Measurements from ENCODE around the gene EHMT1.

Gene EHMT1

DNA sequence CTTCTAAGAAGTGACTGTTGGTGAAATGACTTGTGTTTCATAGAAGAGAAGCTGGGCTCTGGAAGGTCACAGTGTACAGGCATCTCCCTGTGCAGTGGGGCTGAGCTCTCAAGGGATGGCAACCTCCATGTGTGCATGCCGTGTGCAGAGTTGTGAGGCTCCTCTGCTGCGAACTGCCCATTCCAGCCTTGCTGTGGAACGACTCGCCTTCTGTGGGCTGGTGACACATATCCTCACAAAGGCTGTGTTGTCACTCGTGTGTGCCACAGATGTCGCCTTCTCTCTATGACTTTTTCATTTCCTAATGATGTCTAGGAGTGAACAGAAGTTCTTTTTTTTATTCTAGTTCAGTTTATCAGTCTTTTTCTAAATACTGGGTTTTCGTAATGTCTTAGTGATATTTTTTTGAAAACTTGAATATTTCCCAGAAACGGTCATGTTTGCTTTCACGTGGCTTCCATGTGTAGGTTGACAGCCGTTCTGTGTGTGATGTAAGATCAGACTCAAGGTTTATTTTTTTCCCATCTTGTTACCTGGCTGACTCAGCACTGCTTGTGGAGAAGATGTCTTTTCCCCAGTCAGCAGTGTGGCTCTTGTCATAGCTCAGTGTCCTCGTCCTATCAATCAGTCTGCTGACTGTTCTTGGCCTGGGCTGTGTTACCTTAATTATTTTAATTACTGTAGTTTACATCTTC is 201.5 kb downstream of the EHMT1 start:
- no peak overlapping the region for H3K4me3 ChIP-seq (ENCODE audit: low read length)
- DNase-seq (ENCODE audit: low read depth, low spot score) = no peak

- no peak for DNase-seq (ENCODE audit: low read depth, low spot score)
- H3K4me3 ChIP-seq (ENCODE audit: low read length) = no peak overlapping the region
Observed at GRCh38 chr9:137823986-137824771, 205.4 kb downstream of the EHMT1 start.

GRCh38 chr9:137825324-137825989 is 206.7 kb downstream of the EHMT1 start:
- H3K4me3 ChIP-seq (ENCODE audit: low read length) = no peak overlapping the region
- DNase-seq (ENCODE audit: low read depth, low spot score) = no peak

- no peak for DNase-seq (ENCODE audit: low read depth, low spot score)
- no peak overlapping the region for H3K4me3 ChIP-seq (ENCODE audit: low read length)
Observed at GRCh38 chr9:137827908-137828526, 209.2 kb downstream of the EHMT1 start.

DNA sequence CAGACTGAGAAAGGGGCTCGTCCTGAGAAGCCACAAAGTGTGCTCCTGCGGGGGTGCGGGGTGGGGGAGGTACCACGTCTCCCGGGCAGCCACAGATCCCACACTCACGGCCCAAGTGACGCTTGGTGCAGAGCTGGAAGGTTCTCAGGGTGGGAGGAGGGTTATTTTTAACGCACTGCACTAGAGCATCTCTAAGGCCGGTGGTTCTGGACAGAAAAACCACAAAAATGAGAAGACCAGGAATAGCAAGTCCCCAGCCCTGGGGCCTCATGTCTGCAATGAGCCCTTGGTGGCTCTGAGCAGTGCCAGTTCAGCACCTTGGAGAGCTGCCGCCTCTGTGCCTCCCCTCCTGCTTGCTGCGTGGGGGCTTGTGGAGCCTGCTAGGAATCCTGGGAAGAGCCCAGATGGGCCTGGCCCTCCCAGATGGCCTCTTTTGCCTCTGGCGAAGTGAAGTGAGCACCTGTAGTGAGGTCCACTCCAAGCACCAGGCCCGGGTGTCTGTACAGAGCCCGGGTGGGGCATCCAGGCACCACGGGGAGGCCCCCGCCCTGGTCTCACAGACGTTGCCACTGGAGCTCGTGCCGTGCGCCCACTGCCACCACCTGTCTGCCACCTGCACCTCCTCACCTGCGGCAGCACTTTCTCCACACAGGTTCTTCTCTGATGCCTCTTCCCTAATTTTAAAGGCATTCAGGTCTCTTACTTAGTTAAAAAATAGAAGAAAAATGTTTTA is 209.9 kb downstream of the EHMT1 start:
- peak; percentile 20 for DNase-seq (ENCODE audit: low read depth, low spot score)
- H3K4me3 ChIP-seq (ENCODE audit: low read length) = no peak overlapping the region

GRCh38 chr9:137829260-137829996 is 210.6 kb downstream of the EHMT1 start:
- DNase-seq (ENCODE audit: low read depth, low spot score) = no peak
- H3K4me3 ChIP-seq (ENCODE audit: low read length) = no peak overlapping the region

DNA sequence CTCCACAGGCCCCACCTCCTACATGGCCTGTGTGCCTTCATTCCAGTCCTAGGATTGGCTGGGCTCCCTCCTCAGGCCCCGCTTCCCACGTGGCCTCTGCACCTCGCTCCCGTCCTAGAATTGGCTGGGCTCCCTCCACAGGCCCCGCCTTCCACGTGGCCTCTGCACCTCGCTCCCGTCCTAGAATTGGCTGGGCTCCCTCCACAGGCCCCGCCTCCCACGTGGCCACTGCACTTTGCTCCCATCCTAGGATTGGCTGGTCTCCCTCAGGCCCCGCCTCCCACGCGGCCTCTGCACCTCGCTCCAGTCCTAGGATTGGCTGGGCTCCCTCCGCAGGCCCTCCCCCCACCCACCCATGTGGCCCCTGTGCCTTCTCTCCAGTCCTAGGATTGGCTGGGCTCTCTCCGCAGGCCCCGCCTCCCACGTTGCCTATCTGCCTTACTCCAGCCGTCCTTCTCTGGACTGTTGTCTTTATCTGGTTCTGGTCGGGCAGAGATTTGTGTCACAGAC is 213.4 kb downstream of the EHMT1 start:
- no peak overlapping the region for H3K4me3 ChIP-seq (ENCODE audit: low read length)
- DNase-seq (ENCODE audit: low read depth, low spot score) = no peak

- DNase-seq (ENCODE audit: low read depth, low spot score) = no peak
- H3K4me3 ChIP-seq (ENCODE audit: low read length) = no peak overlapping the region
Observed at GRCh38 chr9:137832830-137833590, 214.2 kb downstream of the EHMT1 start.

- no peak for DNase-seq (ENCODE audit: low read depth, low spot score)
- H3K4me3 ChIP-seq (ENCODE audit: low read length) = no peak overlapping the region
Observed at GRCh38 chr9:137833721-137834613, 215.2 kb downstream of the EHMT1 start.

- no peak for DNase-seq (ENCODE audit: low read depth, low spot score)
- H3K4me3 ChIP-seq (ENCODE audit: low read length) = no peak overlapping the region
Observed at GRCh38 chr9:137834846-137835546, 216.2 kb downstream of the EHMT1 start.

DNA sequence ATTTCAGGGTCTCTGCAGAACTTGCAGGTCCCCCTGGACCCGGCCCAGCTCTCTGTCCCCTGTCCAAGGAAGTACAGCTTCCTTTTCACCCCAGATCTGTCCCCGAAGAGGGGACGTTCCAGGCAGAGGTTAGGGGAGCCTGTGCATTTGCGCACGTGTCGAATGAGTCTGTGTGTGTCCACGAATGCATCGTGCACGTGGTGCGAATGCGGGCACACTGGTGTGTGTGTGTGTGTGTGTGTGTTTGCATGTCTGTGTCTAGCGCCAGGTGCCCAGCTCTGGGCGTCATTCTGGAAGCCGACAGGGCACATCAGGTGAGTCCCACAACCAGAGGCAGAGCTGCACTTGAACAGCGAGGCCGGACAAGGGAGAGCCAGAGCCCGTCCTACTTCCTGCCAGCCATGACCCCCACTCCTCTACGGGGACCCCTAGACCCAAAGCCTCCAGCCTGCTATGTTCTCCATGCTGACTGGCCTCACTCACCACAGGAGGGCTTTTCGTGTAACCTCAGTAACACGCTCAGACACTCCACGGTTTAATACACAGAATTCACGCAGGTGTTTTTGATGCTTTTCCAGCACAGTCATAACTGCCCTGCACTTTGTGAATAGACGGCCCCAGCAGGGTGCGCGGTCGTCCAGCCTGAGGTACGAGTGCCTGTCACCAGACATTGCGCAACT is 217.5 kb downstream of the EHMT1 start:
- no peak overlapping the region for H3K4me3 ChIP-seq (ENCODE audit: low read length)
- no peak for DNase-seq (ENCODE audit: low read depth, low spot score)

DNA sequence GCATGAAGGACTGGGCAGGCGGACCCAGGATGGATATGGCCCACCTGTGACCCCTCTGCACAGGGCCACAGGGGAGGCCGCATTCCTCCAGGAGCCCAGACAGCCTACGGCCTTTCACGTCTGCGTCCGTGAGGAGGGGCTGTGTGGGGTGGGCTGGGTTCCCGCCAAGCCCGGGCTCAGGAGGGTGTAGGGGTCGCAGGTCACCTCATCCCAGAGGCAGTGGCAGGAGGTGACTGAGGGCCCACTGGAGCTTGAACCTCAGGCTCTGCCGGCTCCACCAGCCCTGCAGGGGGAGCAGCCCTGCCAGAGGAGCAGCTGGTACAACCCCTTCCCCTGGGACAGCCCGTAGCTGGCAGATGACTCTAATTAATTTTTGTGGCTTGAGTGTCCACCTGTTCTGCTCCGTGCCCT is 218.0 kb downstream of the EHMT1 start:
- no peak for DNase-seq (ENCODE audit: low read depth, low spot score)
- H3K4me3 ChIP-seq (ENCODE audit: low read length) = no peak overlapping the region

DNA sequence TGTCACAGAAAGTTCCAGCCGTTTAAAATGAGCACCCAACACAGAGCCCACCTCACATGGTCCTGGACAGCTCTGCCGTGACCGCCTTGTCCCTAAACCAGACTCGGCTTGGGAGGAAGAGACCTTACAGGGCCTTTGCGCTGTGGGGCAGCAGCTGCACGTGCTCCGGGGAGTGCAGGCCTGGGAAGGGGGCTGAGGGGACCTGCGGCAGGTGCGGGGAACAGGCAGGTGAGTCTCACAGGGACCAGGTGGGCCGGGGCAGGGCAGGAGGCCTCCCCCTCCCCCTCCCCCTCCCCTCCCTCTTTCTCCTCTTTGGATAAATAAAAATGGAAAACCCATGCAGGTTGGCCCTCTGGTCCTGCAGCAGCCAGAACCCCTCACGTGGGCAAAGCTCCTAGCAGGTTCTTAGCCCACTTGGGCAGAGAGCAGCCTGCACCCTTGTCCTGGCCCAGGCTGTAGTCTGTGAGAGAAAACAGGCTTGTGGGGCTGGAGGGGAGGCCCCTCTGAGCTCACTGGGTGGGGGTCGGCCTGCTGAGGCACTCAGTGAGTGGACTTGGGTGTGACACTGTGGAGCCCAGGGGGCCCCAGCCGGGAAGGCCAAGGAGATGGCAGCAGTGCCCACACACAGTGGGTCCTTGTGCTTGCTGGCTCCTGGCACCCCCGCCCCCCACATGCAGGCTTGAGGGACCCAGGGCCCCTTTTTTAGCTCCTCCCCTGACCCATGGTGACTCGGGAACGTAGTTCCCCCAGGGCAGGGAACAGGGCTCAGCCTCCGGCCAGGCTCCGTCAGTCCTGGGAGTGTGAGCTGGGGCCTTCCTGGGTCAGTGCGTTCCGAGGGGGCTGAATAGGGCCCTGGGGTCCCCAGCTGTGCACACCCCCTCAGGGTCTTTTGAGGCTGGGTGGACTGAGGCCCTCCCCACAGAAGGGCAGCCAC is 218.8 kb downstream of the EHMT1 start:
- no peak for DNase-seq (ENCODE audit: low read depth, low spot score)
- no peak overlapping the region for H3K4me3 ChIP-seq (ENCODE audit: low read length)

DNA sequence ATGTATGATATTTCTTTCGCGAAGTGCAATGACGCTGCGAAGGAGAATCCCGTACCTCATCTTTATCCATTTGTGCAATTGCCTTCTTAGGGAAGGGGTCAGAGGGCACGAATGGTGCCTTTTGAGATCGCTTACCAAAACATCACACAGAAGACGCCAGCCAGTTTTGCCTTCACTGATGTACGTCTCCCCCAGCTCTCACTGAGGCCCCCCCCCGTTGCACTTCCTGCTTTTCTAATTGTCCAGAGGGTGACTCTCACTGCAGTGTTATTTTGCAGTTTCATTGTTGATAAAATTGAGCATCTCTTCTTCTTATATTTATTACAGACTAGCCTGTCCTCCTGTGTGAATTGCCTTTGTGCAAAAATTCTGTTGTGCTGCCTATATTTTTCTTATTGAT is 219.8 kb downstream of the EHMT1 start:
- no peak for DNase-seq (ENCODE audit: low read depth, low spot score)
- H3K4me3 ChIP-seq (ENCODE audit: low read length) = no peak overlapping the region

GRCh38 chr9:137843355-137843754 is 224.6 kb downstream of the EHMT1 start:
- no peak overlapping the region for H3K4me3 ChIP-seq (ENCODE audit: low read length)
- DNase-seq (ENCODE audit: low read depth, low spot score) = no peak

Data from Jurkat, Clone E6-1 (cell line).